ENCODE results near the gene SAMD9L.

The SAMD9L gene

DNA sequence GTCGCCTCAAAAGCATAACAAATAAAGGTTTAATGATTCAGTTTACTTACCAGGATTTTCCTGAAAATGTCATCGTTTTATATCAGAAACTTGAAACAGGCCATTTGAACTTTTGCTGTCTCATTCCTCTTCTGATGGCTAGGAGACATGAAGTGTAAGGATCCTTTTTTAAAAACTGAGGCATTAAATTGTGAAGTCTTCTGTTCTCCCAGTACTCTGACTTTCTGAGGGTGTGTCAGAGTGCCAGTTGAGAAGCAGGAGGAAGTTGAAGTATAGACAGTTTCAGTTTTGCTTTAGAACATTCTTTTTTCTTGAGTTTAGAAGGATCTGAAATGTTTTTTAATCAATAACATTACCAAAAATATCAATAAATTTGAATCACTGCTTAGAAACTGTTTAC is at the start of gene SAMD9L:
TSS of gene SAMD9L (minus strand) at position 242 of the 400 bp plus-strand sequence. CDS start 12,414 bp downstream, outside the sequence.
- no peak for DNase-seq

DNA sequence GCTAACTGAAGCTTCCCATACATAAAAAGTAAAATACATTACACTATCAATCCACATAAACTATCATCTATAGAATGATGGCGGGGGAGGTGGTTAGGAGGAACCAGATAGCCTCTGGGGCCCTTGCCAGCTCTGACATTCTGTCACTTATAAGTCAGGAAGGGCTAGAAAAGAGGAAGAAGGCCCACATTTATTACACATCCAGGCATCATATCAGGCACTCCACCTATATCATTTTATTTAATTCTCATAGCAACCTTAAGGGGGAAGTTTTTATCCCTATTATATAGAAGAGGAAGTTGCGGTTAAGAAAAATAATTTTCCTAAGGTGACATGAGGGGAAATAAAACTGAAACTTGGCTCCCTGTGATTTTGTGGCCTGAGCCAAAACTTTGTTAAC is 48.2 kb upstream of the SAMD9L start:
- DNase-seq, result no peak

DNA sequence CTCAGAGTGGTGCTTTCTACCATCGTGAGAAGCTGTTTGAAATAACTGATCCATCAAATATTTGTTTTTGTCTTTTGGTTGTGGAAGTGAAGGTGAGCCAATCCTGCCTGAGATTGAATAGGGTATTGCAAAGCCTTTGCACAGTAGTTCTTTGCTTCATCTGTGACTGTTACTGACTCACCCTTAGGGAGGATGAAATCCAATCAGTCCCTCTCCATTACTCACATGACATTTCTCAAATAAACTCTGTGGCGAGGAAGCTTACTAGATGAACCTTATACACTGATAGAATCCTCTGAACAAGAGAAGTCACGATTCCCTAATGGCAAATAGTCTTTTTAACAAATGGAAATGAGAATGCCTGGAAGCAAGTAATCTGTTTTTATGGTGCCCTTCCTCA is 46.2 kb upstream of the SAMD9L start:
- no peak for DNase-seq

DNA sequence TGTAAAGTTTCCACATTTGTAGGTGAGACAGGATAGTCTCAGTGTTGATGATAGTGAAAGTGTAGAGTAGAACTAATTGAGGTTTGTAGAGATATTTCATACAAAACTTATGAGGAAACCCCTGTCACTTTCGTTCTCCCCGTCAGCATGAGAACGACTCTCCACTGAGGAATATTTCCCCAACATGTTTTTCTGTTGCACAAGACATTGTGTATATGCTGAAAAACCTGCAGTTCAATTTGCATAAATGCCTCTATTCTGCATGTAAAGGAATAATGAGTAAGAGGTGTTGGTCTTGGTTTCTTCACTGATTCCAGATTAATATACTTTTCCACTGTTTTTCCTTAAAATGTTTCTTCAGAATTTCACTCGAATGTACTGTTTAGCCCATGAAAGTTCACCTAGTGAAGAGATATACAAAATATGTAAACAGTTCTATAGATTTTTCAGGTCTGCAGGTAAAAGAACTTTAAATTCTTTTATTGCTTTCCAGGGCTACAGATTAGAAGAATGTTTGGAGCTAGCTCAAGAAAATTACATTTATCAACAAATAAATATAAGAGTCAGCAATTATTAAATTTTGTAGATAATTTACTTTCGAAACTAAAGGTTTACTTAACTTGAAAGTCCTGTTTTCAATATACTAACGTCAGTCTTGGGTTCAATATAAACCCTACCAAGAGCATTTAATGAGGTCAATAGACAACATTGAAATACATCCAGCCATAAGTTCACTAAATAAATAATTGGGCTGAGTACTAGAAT is 40.9 kb upstream of the SAMD9L start:
- DNase-seq, result no peak

DNA sequence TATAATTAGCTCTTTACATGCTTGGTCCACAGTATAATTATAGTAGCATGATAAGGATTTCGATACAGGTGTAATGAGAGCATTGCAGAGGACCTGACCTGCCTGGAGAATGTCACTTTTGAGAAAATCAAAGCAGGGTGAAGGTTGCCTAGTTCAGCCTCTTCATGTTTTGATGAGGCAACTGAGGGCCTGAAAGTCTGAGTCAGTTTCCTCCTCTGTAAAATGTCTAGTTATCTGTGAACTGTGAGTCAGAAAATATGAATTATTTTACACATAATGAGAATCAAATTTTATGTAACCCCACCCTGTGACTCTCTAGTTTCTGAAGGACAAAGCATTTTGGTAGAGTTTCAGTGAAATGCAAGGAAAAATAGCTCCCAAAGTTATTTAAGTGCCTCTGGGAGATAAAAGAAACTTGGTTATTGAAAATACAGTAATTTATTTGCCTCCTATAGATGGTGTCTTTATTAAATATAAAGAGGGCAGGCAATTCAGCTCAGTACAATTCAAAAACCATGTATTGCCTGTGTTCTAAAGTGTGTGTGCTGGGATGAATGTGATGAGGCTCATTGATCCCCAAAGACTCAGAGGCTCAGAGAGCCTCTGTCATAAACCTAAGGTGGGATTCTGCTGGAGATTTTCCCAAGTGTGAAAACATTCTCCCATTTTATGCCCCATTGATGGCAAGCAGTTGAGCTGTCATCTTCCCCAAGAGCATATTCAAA is 37.3 kb upstream of the SAMD9L start:
- peak; percentile 4 for DNase-seq

DNA sequence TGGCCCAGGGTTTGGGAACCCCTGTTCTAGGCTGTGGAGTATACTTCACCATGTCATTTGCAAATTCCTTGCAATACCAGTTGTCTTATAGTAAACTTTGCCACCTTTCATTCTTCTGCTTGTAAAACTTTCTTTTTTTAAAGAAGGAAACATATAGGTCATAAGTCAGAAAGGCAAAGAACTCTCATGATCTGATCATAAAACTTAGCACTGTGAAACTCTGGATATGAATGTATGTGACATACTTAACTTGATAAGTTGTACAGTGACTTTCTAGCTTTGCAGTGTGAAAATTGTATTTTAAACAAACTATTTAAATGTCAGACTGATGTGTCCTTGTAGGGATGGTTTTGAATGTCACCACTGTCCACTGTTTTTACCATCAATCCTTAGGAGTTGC is 31.0 kb upstream of the SAMD9L start:
- no peak for DNase-seq

DNA sequence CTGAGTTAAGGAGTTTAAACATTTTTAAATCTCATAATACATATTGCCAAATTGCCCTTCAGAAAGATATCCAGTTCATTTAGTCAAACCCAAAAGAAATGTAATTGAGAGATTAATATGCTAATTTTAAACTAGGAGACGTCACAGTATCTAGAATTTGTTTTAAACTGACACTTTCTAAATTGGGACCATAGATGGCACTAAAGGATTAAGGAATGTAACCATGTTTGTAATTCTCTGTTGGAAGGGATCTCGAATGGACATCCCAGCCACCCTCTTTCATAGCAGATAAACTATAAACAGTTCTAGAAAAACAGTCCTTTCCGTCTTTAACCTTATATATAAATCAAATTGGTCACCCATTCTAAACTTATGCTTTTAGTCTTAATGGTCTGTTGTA is 30.0 kb upstream of the SAMD9L start:
- DNase-seq, result no peak

DNA sequence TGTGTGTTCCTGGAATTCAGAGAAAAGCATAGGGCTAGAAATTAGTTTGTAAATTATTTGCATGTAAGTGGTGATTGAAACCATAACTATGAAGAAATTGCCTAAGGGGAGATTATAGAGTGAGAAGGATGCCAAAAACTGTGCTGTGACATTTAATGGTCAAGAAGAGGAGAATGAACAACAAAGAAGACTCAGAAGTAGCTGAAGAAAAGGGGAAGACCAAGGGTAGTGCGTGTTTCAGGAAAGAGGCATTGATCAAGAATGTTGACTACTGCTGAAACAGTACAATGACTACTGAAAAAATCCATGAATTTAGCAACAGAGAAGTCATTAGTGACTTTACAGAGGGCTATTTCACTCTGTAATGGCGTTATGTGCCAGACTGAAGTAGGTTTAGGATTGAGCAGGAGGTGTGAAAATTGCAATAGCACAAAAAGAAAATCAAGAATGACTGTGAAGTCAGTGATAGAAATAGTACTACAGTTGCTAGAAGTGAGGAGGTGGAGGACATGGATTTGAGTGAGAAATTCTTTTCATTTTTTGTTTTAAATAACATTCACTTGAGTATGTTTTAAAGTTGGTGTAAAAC is 28.9 kb upstream of the SAMD9L start:
- DNase-seq, result no peak

DNA sequence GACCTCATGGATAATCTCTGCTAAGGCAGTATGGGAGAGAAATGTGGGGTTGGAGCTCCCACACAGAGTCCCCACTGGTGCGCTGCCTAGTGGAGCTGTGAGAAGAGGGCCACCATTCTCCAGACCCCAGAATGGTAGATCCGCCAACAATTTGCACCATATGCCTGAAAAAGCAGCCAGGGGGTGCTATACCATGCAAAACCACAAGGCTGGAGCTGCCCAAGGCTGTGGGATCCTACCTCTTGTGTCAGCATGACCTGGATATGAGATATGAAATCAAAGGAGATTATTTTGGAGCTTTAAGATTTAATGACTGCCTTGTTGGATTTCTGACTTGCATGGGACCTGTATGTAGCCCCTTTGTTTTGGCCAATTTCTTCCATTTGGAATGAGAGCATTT is 27.0 kb upstream of the SAMD9L start:
- no peak for DNase-seq

DNA sequence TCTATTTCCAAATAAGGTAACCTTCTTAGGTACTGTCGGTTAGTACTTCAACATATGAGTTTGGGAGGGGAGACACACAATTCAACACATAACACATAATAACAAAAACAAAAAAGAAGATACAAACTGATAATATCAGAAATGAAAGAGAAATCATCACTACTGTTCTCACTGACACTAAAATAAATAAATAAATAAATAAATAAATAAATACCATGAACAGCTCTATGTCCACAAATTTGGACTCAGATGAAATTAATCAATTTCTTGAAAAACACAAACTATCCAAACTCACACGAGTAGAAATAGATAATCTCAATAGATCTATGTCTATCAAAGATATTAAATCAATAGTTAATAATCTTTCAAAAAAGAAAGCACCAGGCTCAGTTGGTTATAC is 24.5 kb upstream of the SAMD9L start:
- DNase-seq, result no peak

DNA sequence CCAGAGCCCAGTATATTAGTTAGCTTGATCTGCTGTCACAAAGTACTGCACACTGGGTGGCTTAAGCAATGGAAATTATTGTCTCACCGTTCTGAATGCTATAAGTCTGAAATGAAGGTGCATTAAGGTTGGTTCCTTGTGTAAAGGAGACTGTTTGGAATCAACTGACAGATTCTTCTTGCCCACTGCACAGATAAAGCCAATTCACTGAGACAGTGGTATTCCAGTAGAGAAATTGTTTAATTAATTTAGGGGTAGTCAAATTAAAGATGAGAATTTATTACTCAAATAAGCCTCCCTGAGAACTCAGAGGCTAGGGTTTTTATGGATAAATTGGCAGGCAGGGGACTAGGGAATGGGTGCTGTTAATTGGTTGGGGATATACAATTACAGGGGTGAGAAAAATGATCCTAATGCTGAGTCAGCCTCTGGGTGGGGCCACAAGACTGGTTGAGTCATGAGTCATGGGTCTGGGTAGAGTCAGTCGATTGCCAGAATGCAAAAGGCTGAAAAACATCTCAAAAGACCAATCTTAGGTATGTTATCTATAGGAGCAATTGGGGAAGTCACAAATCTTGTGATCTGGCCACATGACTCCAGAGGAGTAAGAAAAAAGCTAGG is 23.5 kb upstream of the SAMD9L start:
- no peak for DNase-seq

DNA sequence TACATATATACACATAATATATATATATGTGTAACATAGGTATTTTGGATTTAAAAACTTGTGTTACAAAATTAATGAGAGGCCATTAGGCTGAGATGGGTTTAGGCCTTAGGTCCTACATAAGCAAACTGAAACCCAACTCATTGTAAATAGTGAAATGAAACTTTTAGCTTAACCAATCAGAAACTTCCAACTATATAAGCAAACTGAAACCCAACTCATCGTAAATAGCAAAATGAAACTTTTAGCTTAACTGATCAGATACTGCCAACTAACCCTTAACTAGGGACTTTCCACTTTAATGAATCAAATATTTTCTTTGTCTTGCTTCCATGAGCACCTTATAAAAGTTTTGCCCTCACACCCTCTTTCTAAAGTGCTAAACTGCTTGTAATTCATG is 17.3 kb upstream of the SAMD9L start:
- no peak for DNase-seq

DNA sequence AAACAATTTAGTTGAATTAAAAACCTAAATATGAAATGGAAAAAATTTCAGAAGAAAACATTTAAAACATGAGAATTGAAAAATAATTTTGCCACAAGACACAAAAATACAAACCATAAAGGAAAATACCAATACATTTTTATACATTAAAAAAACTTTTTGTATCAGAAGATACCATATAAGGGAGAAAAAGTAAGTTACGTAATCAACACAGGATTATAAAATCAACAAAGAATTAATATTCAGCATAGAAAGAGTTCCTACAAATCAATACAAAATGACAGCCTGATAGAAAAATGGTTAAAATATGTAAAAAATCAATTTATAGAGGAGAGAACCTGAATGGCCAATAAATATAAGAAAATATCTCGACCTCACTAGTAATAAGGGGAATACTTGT is 16.6 kb upstream of the SAMD9L start:
- no peak for DNase-seq

DNA sequence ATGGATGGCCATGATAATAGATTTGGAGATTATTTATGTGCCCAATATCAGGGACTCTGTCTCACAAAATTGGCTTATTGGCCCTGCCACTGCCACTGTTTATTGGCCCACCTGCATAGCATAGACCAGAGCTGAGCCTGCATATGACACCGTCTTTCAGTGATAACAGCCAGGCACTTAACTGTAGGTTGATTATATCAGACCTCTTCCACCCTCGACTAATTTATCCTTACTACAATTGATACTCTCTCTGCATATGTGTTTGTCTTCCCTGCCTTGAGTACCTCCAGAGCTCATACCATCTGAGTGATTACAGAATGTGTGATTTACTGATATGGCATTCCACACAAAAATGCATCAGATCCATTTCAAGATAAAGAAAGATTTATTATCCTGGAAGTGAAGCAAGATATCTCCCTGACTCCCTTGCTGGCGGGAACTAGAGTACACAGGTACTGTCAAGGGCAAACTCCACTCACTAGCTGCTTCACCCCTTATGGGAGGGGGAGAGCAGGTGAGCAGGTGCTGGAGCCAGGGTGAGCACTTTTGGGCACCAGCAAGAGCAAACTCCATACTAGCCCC is 13.1 kb upstream of the SAMD9L start:
- DNase-seq, result no peak

DNA sequence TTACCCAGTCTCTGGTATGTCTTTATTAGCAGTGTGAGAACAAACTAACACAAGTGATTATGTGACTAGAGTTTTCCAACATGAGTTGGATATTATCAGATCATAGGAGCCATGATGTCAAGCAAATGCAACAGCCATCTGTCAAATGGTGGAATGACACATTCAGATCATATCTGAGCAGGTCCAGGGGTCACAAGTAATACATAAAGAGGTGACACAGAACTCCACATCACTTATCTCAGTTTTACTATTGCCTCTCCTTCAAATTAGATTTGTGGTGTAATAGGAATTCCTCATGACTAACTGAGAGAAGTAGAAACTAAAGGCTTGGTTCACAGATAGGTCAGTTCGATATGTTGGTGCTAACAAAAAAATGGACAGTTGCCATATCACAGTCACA is 12.2 kb upstream of the SAMD9L start:
- DNase-seq, result no peak

DNA sequence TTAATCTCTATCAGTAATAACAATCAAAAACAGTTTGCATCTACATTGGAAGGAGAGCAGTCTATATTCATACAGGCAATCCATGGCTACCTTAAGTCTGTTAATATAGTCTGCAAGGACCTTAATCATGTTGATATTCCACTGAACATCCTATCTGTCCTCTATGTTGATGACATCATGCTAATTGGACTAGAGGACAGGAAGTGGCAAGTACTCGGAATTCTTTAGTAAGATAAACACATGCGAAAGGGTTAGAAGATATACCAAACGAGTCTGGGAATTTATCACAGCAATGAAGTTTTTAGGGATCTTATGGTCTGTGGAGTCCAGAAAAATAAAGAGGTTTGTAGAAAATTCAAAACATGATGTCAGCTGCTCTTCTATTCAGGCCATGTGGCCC is 11.3 kb upstream of the SAMD9L start:
- no peak for DNase-seq

DNA sequence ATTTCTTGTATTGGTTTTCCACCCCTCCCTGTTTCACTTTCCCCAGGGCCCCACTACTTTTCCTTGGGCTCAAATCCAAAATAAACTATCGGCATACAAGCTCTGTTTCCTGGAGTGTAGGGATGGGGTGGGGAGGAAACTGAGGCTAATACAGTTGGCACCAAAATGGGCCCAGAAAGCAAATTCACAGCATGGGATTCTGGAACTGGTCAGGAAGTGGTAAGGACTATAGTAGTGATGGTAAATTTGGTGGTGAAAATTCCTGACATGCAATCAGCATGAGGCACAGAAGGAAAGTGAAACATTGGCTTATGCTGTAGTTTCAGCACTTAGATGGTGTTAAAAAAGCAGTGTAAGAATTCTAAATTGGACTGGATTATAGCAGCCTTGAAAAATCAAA is 8.7 kb upstream of the SAMD9L start:
- no peak for DNase-seq

DNA sequence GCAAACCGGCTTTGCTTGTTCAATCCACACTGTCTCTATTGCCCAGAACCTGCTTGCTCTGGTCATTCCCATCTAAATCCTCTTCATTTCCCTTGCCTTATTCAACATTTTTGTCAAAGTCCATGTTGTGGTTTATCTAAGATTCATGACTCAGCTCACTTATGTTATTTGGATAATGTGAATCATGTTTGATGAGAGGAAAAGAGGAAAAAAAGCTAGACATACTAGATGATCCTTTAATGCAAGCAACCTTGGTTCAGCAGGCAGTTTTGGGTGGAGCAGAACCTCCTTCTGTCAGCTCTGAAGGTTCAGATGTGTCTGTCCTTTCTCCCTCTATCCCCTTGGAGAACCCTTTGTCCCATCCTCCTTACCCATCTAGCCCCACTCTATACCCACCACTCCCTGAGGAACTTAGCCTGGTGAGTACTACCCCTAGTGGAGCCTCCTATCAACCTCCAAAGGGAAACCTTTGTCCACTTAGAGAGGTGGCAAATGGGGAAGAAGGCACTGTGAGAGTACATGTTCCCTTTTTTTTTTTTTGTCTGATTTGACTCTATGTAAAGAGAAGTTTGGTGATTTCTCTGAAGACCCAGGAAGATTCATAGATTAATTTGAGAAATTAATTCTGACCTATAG is 2.1 kb upstream of the SAMD9L start:
- DNase-seq, result no peak

DNA sequence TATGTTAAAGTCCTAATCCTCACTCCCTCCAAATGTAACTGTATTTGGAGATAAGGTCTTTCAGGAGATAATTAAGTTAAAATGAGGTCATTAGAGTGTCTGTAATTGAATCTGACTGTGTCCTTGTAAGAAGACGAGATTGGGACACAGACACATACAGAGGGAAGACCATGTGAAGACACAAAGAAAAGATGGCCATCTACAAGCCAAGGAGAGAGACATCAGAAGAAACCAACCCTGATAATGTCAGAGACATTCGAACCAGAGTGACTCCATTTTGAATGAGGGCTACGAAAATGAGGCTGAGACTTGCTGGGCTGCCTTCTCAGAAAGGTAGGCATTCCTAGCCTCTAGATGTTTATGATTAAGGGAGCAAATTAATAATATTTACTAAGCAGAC is 542 bp upstream of the SAMD9L start:
- no peak for DNase-seq

DNA sequence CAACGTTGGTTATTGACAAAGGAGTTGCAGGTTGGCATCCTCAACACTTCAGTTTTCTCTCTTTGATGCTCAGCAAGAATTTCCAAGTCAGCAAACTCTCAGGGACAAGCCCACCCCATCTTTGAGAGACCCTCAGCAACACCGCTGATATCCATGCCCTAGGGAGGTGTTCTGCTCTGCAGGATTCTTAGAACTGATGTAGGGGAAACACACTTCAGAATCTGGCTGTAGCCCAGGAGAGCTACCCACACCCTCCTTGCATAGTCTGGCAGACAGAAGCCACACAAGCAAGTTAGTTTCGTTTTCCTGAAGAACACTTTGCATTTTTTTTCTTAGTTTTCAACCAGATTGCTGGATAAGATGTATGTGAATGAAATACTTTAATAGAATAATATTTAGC is 822 bp downstream of the SAMD9L start:
- DNase-seq, result peak; percentile 31

DNA sequence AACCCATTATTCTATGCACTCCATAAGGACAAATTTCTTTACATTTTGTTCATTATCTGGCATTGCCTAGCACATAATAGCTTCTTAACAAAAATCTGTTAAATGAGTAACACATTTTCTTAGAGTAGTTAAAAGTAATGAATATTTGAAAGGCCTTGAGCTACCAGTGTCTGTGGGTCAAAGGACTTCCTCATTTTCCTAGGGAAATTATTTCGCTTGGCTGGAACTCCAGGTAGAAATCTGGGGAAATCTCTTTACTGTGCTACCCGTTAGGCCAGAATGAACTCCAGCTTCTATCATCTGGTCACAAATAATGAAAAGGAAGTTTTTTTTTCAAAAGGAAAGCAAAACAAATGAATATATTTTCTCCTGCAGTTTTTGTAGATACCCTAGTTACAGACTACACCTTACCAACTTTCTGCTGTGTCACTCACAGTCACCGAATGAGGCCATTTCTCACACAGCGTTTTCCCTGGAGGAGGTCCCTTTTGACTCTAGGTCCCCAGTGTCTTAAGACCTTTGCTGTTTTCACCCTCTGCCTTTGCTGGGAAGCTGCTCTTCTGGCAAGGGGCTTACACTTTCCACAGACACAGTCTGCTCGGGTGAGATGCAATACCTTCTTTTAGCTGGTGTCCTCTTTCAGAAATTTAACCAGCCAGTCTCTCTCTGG is 1.6 kb downstream of the SAMD9L start:
- no peak for DNase-seq

DNA sequence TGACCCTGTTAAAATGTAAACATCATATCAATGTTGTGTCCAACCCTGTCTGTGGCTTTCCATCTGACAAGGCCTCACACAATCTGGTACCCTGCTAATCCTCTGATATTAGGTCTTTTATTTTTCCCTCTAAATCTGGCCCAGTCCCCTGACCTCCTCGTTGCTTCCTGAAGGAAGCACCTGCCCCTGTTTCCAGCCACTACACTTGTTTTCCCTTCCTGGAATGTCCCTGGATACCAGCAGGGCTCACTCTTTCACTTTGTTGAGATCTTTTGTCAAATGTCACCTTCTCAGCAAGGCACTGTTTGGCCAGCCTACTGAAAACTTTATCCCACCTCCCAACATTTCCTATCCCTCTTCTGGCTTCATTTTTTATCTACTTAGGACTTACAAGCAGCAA is 2.1 kb downstream of the SAMD9L start:
- DNase-seq, result no peak

Measured in activated naive CD4-positive, alpha-beta T cell treated with Interleukin-2 at 50 U/mL for 16 hours (primary cell).